ENCODE results near the gene KRT7.

DNA sequence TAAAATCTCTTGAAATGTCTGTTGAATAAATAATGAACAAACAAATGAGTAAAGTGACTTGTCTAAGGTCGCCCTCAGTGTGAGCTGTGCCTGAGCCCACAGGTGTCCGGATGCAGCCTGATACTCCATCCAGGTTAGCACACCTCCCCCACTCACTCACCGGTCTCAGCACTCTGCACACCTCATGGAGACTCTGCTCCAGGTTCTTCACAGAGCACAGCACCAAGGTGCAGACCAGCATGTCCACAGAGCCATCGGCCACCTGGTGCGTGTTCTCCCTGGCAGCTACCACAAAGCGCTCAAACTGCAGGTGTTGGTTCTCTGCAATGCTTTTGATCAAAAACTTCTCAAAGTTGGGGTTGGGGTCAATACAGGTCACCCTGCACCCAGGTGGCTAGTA, 4.1 kb upstream of the KRT7 start:
- no peak for TF ChIP-seq MYC (IDR thresholded peaks at IDR 0.05; ENCODE audit: low read depth, low read length)
- no peak for TF ChIP-seq MYC (CRISPR knock-in tag; IDR thresholded peaks at IDR 0.05; ENCODE audit: borderline replicate concordance, low read depth)
- no peak for TF ChIP-seq RAD21 (CRISPR knock-in tag; conservative IDR thresholded peaks at IDR 0.05 in 1 of 2, IDR thresholded peaks at IDR 0.05 in 1 of 2)
- TF ChIP-seq ZNF316 (IDR thresholded peaks at IDR 0.05), result no peak
- TF ChIP-seq POLR2AphosphoS2 (IDR thresholded peaks at IDR 0.05; ENCODE audit: low read length), result no peak
- TF ChIP-seq OTX1 (CRISPR knock-in tag; IDR thresholded peaks at IDR 0.05), result no peak
- TF ChIP-seq, protein P1, sequence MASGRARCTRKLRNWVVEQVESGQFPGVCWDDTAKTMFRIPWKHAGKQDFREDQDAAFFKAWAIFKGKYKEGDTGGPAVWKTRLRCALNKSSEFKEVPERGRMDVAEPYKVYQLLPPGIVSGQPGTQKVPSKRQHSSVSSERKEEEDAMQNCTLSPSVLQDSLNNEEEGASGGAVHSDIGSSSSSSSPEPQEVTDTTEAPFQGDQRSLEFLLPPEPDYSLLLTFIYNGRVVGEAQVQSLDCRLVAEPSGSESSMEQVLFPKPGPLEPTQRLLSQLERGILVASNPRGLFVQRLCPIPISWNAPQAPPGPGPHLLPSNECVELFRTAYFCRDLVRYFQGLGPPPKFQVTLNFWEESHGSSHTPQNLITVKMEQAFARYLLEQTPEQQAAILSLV (tag; IDR thresholded peaks at IDR 0.05), result no peak
- TF ChIP-seq, protein P2, sequence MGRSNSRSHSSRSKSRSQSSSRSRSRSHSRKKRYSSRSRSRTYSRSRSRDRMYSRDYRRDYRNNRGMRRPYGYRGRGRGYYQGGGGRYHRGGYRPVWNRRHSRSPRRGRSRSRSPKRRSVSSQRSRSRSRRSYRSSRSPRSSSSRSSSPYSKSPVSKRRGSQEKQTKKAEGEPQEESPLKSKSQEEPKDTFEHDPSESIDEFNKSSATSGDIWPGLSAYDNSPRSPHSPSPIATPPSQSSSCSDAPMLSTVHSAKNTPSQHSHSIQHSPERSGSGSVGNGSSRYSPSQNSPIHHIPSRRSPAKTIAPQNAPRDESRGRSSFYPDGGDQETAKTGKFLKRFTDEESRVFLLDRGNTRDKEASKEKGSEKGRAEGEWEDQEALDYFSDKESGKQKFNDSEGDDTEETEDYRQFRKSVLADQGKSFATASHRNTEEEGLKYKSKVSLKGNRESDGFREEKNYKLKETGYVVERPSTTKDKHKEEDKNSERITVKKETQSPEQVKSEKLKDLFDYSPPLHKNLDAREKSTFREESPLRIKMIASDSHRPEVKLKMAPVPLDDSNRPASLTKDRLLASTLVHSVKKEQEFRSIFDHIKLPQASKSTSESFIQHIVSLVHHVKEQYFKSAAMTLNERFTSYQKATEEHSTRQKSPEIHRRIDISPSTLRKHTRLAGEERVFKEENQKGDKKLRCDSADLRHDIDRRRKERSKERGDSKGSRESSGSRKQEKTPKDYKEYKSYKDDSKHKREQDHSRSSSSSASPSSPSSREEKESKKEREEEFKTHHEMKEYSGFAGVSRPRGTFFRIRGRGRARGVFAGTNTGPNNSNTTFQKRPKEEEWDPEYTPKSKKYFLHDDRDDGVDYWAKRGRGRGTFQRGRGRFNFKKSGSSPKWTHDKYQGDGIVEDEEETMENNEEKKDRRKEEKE (IDR thresholded peaks at IDR 0.05; ENCODE audit: borderline replicate concordance in 1 of 2, control insufficient read depth in 1 of 2, low read depth in 2 of 2, low read length in 1 of 2), result no peak
- no peak for TF ChIP-seq MTA3 (IDR thresholded peaks at IDR 0.05; ENCODE audit: borderline replicate concordance)

Measured in K562 (cell line).